GM19043 (cell line): ENCODE data around the gene DAAM1.
A peak's percentile ranks its signal among the peaks of the same experiment; 100 is the strongest.

Source experiments
- ATAC-seq: cut with Tn5 transposase; IDR thresholded peaks from one replicate; pipeline ENCODE4 v1.9.1; 2021; ENCODE audit warnings: low read depth; ENCODE audit not compliant: unreplicated experiment

The DAAM1 gene

GRCh38 chr14:59281609-59282377 is 93.3 kb downstream of the DAAM1 start:
- no peak for ATAC-seq

GRCh38 chr14:59282378-59282765 is 93.9 kb downstream of the DAAM1 start:
- ATAC-seq = no peak

GRCh38 chr14:59283361-59283760 is 94.9 kb downstream of the DAAM1 start:
- no peak for ATAC-seq

- ATAC-seq = no peak
These were observed 95.6 kb downstream of the DAAM1 start for GRCh38 chr14:59284059-59284458.

GRCh38 chr14:59292028-59292427 is 103.6 kb downstream of the DAAM1 start:
- no peak for ATAC-seq

GRCh38 chr14:59292921-59293534 is 104.6 kb downstream of the DAAM1 start:
- ATAC-seq = no peak

- ATAC-seq = no peak
These were observed 105.6 kb downstream of the DAAM1 start for GRCh38 chr14:59293935-59294661.

- ATAC-seq = no peak
These were observed 106.2 kb downstream of the DAAM1 start for GRCh38 chr14:59294662-59294992.

GRCh38 chr14:59295951-59296350 is 107.5 kb downstream of the DAAM1 start:
- ATAC-seq = no peak

GRCh38 chr14:59296508-59296907 is 108.0 kb downstream of the DAAM1 start:
- ATAC-seq = no peak

GRCh38 chr14:59297071-59297776 is 108.8 kb downstream of the DAAM1 start:
- ATAC-seq = no peak

- ATAC-seq = no peak
These were observed 111.3 kb downstream of the DAAM1 start for GRCh38 chr14:59299731-59300130.

- ATAC-seq = peak; percentile 83
These were observed 112.9 kb downstream of the DAAM1 start for GRCh38 chr14:59301354-59301753.

GRCh38 chr14:59302313-59302712 is 113.8 kb downstream of the DAAM1 start:
- no peak for ATAC-seq

- ATAC-seq = no peak
These were observed 114.7 kb downstream of the DAAM1 start for GRCh38 chr14:59303216-59303615.

- no peak for ATAC-seq
These were observed 116.8 kb downstream of the DAAM1 start for GRCh38 chr14:59305231-59305630.

GRCh38 chr14:59305836-59306555 is 117.5 kb downstream of the DAAM1 start:
- no peak for ATAC-seq

- ATAC-seq = no peak
These were observed 118.3 kb downstream of the DAAM1 start for GRCh38 chr14:59306775-59307174.

- no peak for ATAC-seq
These were observed 119.6 kb downstream of the DAAM1 start for GRCh38 chr14:59308086-59308485.

GRCh38 chr14:59308673-59309072 is 120.2 kb downstream of the DAAM1 start:
- no peak for ATAC-seq
